ENCODE results near the gene GRK5. TPM values are rescaled to one million over a fixed set of nuclear protein-coding genes. Genes with fewer than 3 reads are reported as not detected.

Gene GRK5
- total RNA-seq, 1 experiment from 2014 or later = 1.2 TPM

GRCh38 chr10:119341459-119342301 lies 134.3 kb downstream of the GRK5 start:
- peaks cover 0 to 9% of the 10 kb centered on the region in 2 experiments; a peak in 3 of 4 replicates for H3K4me1 Mint-ChIP-seq
- Histone ChIP-seq H4K8ac (replicated peaks; ENCODE audit: insufficient read length, low read depth, low read length) (no peak overlapping the region), H3K56ac (ENCODE audit: insufficient read length, low read depth, low read length) (no peak overlapping the region), H4K5ac (ENCODE audit: insufficient read length, low read depth, low read length) (no peak overlapping the region), H2BK20ac (ENCODE audit: low read depth, low read length, poor library complexity, severe bottlenecking) (no peak overlapping the region), H4K20me1 (ENCODE audit: control insufficient read depth, insufficient read depth, insufficient read length) (no peaks in the 10 kb centered on the region), H2BK5ac (ENCODE audit: insufficient read length, low read length) (no peak overlapping the region), H3K4ac (ENCODE audit: low read depth, low read length) (no peak overlapping the region), H3T11ph (ENCODE audit: low read length) (no peak overlapping the region), H3K27ac (ENCODE audit: insufficient read length, low read depth, low read length) (no peak overlapping the region), H3K23ac (ENCODE audit: insufficient read length, low read depth, low read length) (no peak overlapping the region), H3K79me2 (ENCODE audit: insufficient read depth, low read length) (no peaks in the 10 kb centered on the region), H3K18ac (ENCODE audit: insufficient read length, low read depth, low read length) (no peak overlapping the region), H2BK12ac (ENCODE audit: insufficient read length, low read depth, low read length) (no peak overlapping the region), H2AK5ac (ENCODE audit: insufficient read length, low read length) (no peak overlapping the region), H3K27me3 (ENCODE audit: insufficient read depth, low read length) (no peaks in the 10 kb centered on the region), H3K79me1 (ENCODE audit: insufficient read depth, low read depth, low read length, poor library complexity, severe bottlenecking) (no peaks in the 10 kb centered on the region), H3K23me2 (ENCODE audit: insufficient read length, low read depth, low read length, poor library complexity, severe bottlenecking) (no peaks in the 10 kb centered on the region), H3K4me1 (ENCODE audit: insufficient read depth, low read length) (no peaks in the 10 kb centered on the region), H3K4me2 (ENCODE audit: insufficient read depth, insufficient read length, low read length) (no peak overlapping the region), H4K91ac (ENCODE audit: insufficient read length, low read depth, low read length) (no peak overlapping the region), H2BK15ac (ENCODE audit: low read depth, low read length) (no peak overlapping the region), H2AFZ (ENCODE audit: low read length) (no peak overlapping the region), H3K9me3 (ENCODE audit: control insufficient read depth, low read depth, low read length) (no peaks in the 10 kb centered on the region), H3K14ac (ENCODE audit: insufficient read depth, low read length) (no peak overlapping the region; the same call in 1 of the 2 replicates), H3K9ac (ENCODE audit: extremely low read depth, insufficient read length, low read length) (no peak overlapping the region), H2BK120ac (ENCODE audit: low read depth, low read length, poor library complexity, severe bottlenecking) (no peak overlapping the region)
- no peak for TF ChIP-seq CTCF (conservative IDR thresholded peaks at IDR 0.05)
- WGBS (ENCODE audit: extremely low coverage, insufficient read length, low lambda C conversion rate) = no CpG with 5 or more reads among the region's 15 CpGs
- H3K27me3 Mint-ChIP-seq (ENCODE audit: low read depth) = no peaks in the 10 kb centered on the region; the same call in 1 of the 2 replicates
- no peak overlapping the region for H3K27ac Mint-ChIP-seq
- H3K9me3 Mint-ChIP-seq = no peaks in the 10 kb centered on the region
- no peak for DNase-seq
- H3K4me3 Mint-ChIP-seq = no peak overlapping the region; a peak in 1 of 5 replicates
- H3K36me3 Mint-ChIP-seq (ENCODE audit: insufficient read depth in 1 of 3, low read depth in 3 of 3) = no peaks in the 10 kb centered on the region

All from H9 (cell line).